B cell (primary cell): Measurements from ENCODE around the gene XPC. TPM values are rescaled to one million over a fixed set of nuclear protein-coding genes. Genes with fewer than 3 reads are reported as not detected.

ENCODE experiments used
- ATAC-seq: fragments of 200-7000 bp; cut with Tn5 transposase; one replicate; pipeline ENCODE4 v1.10.0; 2021; ENCODE audit warnings: low read depth, mild to moderate bottlenecking, moderate number of reproducible peaks, moderate library complexity
- CTCF ChIA-PET: fragments of 350-600 bp; sonication (Branson Sonifier 250); formaldehyde crosslinking; loops from one replicate; lab custom pipeline; 2021; ENCODE audit warnings: antibody characterized with exemption, inconsistent platforms; lab: Charles Lee
- POLR2A ChIA-PET: fragments of 350-600 bp; sonication (Branson Sonifier 250); formaldehyde crosslinking; loops from one replicate; lab custom pipeline; 2021; ENCODE audit warnings: antibody characterized with exemption; lab: Charles Lee
- DNase-seq: peaks from one replicate; pipeline ENCODE4 v3.0.0; 2013
- H2AFZ ChIP-seq: 2 replicates; pipeline ENCODE4 v1.6.1; 2012; ENCODE audit warnings: mild to moderate bottlenecking, low read depth, low read length; ENCODE audit not compliant: insufficient read depth, poor library complexity, severe bottlenecking
- H3K27ac ChIP-seq, 2 donors: 1 replicate in 1 of 2; 2 replicates in 1 of 2; pipeline ENCODE4 v1.5.1; 2012 to 2013; ENCODE audit warnings: low read length in 2 of 2, mild to moderate bottlenecking in 2 of 2, moderate library complexity in 1 of 2
- H3K27me3 ChIP-seq, 4 experiments: fragments of 200-600 bp in 1 of 4; sonication (generic) in 1 of 4; replicated peaks in 1 of 4; 1 replicate in 2 of 4; 2 replicates in 2 of 4; pipeline versions ENCODE4 v1.6.1 to v1.7.0; 2013 to 2016; ENCODE audit warnings: low read length in 3 of 4, mild to moderate bottlenecking in 2 of 4, mixed read lengths in 1 of 4, moderate library complexity in 1 of 4; ENCODE audit not compliant: insufficient read depth in 4 of 4, control insufficient read depth in 3 of 4; ENCODE audit errors: control extremely low read depth in 1 of 4
- H3K36me3 ChIP-seq, 2 experiments: replicated peaks in 1 of 2; 1 replicate in 1 of 2; 2 replicates in 1 of 2; pipeline versions ENCODE4 v1.6.1 to v1.7.1; 2013; ENCODE audit warnings: low read length in 1 of 2; ENCODE audit not compliant: insufficient read depth in 2 of 2, control insufficient read depth in 1 of 2; ENCODE audit errors: control extremely low read depth in 1 of 2, extremely low read depth in 1 of 2
- H3K4me1 ChIP-seq, 2 donors: fragments of 200-600 bp in 1 of 2; sonication (generic) in 1 of 2; 1 replicate in 1 of 2; 2 replicates in 1 of 2; pipeline versions ENCODE4 v1.5.1 to v1.6.1; 2013 to 2017; ENCODE audit warnings: low read length in 2 of 2; ENCODE audit not compliant: control insufficient read depth in 2 of 2, insufficient read depth in 2 of 2
- H3K4me2 ChIP-seq: replicated peaks from 2 replicates; pipeline ENCODE3; 2012; ENCODE audit warnings: mild to moderate bottlenecking, low read depth, low read length; ENCODE audit not compliant: poor library complexity, severe bottlenecking
- H3K4me3 ChIP-seq, 5 experiments: fragments of 200-600 bp in 1 of 5; sonication (generic) in 1 of 5; 1 replicate in 3 of 5; 2 replicates in 2 of 5; pipeline versions ENCODE4 v1.5.1 to v1.7.0; 2011 to 2016; ENCODE audit warnings: low read length in 4 of 5, mild to moderate bottlenecking in 4 of 5, low read depth in 2 of 5, control low read depth in 1 of 5, moderate library complexity in 1 of 5; ENCODE audit not compliant: insufficient read depth in 1 of 5; ENCODE audit errors: control extremely low read depth in 1 of 5, extremely low read depth in 1 of 5
- H3K79me2 ChIP-seq: fragments of 200-600 bp; sonication (generic); one replicate; pipeline ENCODE4 v1.6.0; 2016; ENCODE audit warnings: low read length; ENCODE audit not compliant: control insufficient read depth, insufficient read depth
- H3K9ac ChIP-seq: fragments of 200-600 bp; sonication (generic); 2 replicates; pipeline ENCODE4 v1.6.1; 2017; ENCODE audit warnings: mild to moderate bottlenecking, low read length, moderate library complexity
- H3K9me3 ChIP-seq, 3 donors: one replicate each; pipeline versions ENCODE4 v1.6.1 to v1.7.1; 2013; ENCODE audit warnings: low read length in 2 of 3; ENCODE audit not compliant: control insufficient read depth in 2 of 3, insufficient read depth in 1 of 3; ENCODE audit errors: control extremely low read depth in 1 of 3
- H4K20me1 ChIP-seq: 2 replicates; pipeline ENCODE4 v1.6.0; 2012; ENCODE audit warnings: mild to moderate bottlenecking, low read length; ENCODE audit not compliant: insufficient read depth, control insufficient read depth, poor library complexity, severe bottlenecking
- H3K27ac Mint-ChIP-seq: one replicate; pipeline ENCODE4 v1.8.0; 2021; ENCODE audit warnings: mixed read lengths
- H3K27me3 Mint-ChIP-seq: one replicate; pipeline ENCODE4 v1.8.0; 2021; ENCODE audit warnings: mixed read lengths
- H3K4me1 Mint-ChIP-seq: one replicate; pipeline ENCODE4 v1.8.0; 2021; ENCODE audit warnings: mixed read lengths
- H3K4me3 Mint-ChIP-seq: one replicate; pipeline ENCODE4 v1.8.0; 2021; ENCODE audit warnings: mixed read lengths
- H3K9me3 Mint-ChIP-seq: one replicate; pipeline ENCODE4 v1.8.0; 2022; ENCODE audit warnings: mixed read lengths; ENCODE audit not compliant: insufficient read depth
- EZH2 ChIP-seq: IDR thresholded peaks from 2 replicates; pipeline ENCODE4 v1.6.1; 2012; ENCODE audit warnings: borderline replicate concordance, low read depth, mild to moderate bottlenecking, moderate library complexity, low read length; ENCODE audit not compliant: insufficient read depth, poor library complexity, severe bottlenecking
- WGBS: methylation state at CpG from one replicate; pipeline ENCODE4 v1.1.5; 2013; ENCODE audit warnings: missing lambda C conversion rate; ENCODE audit not compliant: insufficient coverage; 5-methylcytosine and 5-hydroxymethylcytosine counted together
- intact Hi-C: fragments of 100-400 bp; cut with micrococcal nuclease; formaldehyde crosslinking; loops from one replicate; pipeline ENCODE4 v1.10.0; 2022
- polyA plus RNA-seq: library from polyadenylated mRNA; depleted of rRNA; stranded (reverse); fragments of >200 nt; gene quantifications from 2 replicates; pipeline ENCODE4 v1.2.3, GENCODE V29; 2012
- total RNA-seq, 2 donors: library from RNA; stranded (reverse); fragments of 120-200 nt in 1 of 2; gene quantifications; 1 replicate in 1 of 2; 2 replicates in 1 of 2; pipeline versions ENCODE4 v1.2.3 to v1.2.4, GENCODE V29; 2013 to 2022
- TF ChIP-seq, protein P1 (sequence below): fragments of 200-600 bp; IDR thresholded peaks from one replicate; pipeline ENCODE4 v1.8.0; 2022; ENCODE audit warnings: antibody characterized with exemption, mild to moderate bottlenecking

Gene XPC
- total and polyA plus RNA-seq, 2 donors (not counting 1 experiment from before 2014, with no cell fraction given), result 22.5 to 67.6 TPM

DNA sequence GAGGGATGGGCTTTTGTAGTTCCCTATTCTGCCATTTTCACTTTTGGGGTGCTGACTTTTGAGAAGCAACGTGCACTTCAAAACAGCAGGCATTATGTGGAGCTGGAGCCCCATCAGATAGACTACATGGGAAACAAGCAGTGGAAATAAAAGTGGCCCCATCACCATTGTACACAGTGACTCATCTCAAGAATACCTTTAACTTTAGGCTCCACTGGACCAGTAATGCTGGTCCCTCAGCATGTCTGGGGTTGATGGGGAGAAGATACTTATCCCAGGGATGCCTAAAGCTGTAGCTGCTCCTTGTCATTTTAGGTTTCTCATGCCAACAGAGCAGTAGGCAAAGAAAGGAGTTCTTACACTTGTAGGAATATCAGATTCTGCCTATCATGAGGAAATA, 45.2 kb upstream of the XPC start:
- Histone ChIP-seq H3K4me1 (peaks cover 0 to 6% of the 10 kb centered on the region in 2 donors), H3K36me3 (no peaks in the 10 kb centered on the region), H3K9ac (no peak overlapping the region), H3K27me3 (peaks cover 0 to 8% (median 0%) of the 10 kb centered on the region in 4 experiments), H3K27ac (no peak overlapping the region), H3K79me2 (no peaks in the 10 kb centered on the region), H4K20me1 (no peaks in the 10 kb centered on the region), H3K4me3 (no peak overlapping the region), H2AFZ (no peak overlapping the region), H3K9me3 (peaks cover 0 to 6% (median 5%) of the 10 kb centered on the region in 3 donors), H3K4me2 (no peak overlapping the region)
- no CpG with 5 or more reads among the region's 1 CpG for WGBS
- ATAC-seq, result no peak
- POLR2A ChIA-PET, result no interaction called here
- Mint-ChIP-seq H3K4me1 (peaks cover 12% of the 10 kb centered on the region), H3K27ac (no peak overlapping the region), H3K4me3 (no peak overlapping the region), H3K9me3 (peaks cover 6% of the 10 kb centered on the region), H3K27me3 (peaks cover 14% of the 10 kb centered on the region)
- CTCF ChIA-PET, result interaction anchor here (1.3 kb wide), 1 partner anchor 20 kb away, joined by 5 read pairs; no protein-coding TSS in a partner anchor
- intact Hi-C loops, result no loop called here
- TF ChIP-seq EZH2, result no peak
- TF ChIP-seq, protein P1, sequence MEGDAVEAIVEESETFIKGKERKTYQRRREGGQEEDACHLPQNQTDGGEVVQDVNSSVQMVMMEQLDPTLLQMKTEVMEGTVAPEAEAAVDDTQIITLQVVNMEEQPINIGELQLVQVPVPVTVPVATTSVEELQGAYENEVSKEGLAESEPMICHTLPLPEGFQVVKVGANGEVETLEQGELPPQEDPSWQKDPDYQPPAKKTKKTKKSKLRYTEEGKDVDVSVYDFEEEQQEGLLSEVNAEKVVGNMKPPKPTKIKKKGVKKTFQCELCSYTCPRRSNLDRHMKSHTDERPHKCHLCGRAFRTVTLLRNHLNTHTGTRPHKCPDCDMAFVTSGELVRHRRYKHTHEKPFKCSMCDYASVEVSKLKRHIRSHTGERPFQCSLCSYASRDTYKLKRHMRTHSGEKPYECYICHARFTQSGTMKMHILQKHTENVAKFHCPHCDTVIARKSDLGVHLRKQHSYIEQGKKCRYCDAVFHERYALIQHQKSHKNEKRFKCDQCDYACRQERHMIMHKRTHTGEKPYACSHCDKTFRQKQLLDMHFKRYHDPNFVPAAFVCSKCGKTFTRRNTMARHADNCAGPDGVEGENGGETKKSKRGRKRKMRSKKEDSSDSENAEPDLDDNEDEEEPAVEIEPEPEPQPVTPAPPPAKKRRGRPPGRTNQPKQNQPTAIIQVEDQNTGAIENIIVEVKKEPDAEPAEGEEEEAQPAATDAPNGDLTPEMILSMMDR, result no peak
- no peak for DNase-seq

DNA sequence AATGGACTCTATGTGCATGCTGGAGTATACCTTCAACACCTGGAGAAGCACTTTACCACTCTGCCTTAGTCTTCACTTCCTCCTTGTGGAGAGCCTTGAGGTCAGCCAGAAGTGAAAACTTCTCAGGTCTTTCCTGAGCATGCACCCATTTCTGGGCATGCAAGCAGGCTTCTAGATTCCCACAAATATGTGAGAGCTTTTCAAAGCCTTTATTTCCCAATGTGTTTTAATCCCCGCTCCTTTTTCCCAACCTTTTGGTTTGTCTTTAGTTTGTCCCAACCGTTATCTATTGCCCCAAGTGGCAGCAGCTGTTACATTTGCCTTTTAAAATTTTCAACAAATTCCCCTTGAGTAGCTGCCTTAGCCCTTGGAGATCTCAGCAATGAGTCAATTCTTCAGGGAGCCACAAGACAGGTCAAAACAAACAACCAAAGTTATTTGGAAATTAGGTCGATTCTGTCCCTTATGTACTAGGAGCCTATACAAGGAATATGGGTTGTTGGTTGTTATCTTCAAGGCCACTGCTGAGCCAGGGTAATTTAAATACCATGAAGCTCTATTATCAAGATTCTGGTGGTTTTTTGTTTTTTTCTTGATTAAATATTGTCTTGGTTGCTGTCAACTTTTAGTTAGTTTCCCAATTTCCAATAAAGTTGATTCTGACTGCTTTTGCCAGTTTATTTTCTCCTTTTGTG, 44.6 kb upstream of the XPC start:
- peaks cover 0 to 8% (median 0%) of the 10 kb centered on the region in 4 experiments for H3K27me3 ChIP-seq
- no peak overlapping the region for H3K4me3 Mint-ChIP-seq
- 70% methylated on average over 2 of the region's 3 CpGs for WGBS
- TF ChIP-seq, protein P1, result no peak
- TF ChIP-seq EZH2, result no peak
- H3K4me3 ChIP-seq, result no peak overlapping the region
- no peak overlapping the region for H3K9ac ChIP-seq
- H3K9me3 ChIP-seq, result peaks cover 0 to 6% (median 5%) of the 10 kb centered on the region in 3 donors
- H3K9me3 Mint-ChIP-seq, result peaks cover 6% of the 10 kb centered on the region
- H3K4me1 Mint-ChIP-seq, result peaks cover 12% of the 10 kb centered on the region
- intact Hi-C loops, result no loop called here
- POLR2A ChIA-PET, result no interaction called here
- CTCF ChIA-PET, result interaction anchor here (0.9 kb wide), 1 partner anchor 19 kb away, joined by 4 read pairs; no protein-coding TSS in a partner anchor
- no peaks in the 10 kb centered on the region for H3K79me2 ChIP-seq
- H4K20me1 ChIP-seq, result no peaks in the 10 kb centered on the region
- H3K4me2 ChIP-seq, result no peak overlapping the region
- peaks cover 14% of the 10 kb centered on the region for H3K27me3 Mint-ChIP-seq
- peaks cover 0 to 6% of the 10 kb centered on the region in 2 donors for H3K4me1 ChIP-seq
- no peak for DNase-seq
- H3K36me3 ChIP-seq, result no peaks in the 10 kb centered on the region
- H2AFZ ChIP-seq, result no peak overlapping the region
- ATAC-seq, result no peak
- no peak overlapping the region for H3K27ac Mint-ChIP-seq
- no peak overlapping the region for H3K27ac ChIP-seq
